ENCODE measurements around the gene RANBP1. TPM values are rescaled to one million over a fixed set of nuclear protein-coding genes. Genes with fewer than 3 reads are reported as not detected.

RANBP1 gene
- total RNA-seq, 4 donors from 2014 or later: 116 to 180 (median 140) TPM

DNA sequence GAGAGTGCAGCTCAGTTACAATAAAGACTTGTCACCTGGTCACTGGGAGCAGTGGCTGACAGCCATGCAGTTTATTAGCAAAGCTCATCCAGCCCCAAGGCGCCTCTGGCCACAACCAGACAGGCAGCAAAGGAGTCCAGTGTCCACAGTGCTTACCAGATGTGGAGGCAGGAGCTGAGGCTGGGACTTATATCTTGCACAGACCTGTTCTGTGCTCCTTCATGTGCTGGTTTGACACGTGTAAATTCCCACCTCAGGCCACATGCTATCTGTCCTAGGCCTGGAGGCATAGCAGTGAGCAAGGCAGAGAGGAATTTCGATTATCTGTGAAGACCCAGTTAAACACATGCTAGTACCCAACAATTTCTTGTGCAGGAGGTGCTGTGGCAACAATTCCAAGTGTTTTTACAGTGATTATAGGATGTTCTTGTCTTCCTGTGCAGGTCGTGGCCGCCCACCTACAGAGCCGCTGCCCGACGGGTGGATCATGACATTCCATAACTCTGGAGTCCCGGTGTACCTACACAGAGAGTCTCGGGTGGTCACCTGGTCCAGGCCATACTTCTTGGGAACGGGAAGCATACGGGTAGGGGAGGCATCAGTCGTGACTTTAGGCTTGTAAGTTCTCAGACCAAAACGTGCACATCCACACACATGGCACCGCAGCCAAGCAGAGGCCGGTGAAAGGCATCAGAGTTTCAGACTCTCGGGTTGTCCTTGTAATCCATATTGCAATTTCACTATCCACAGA, 26.5 kb upstream of the RANBP1 start:
- WGBS: 88% methylated on average over 17 of the region's 17 CpGs
- no peaks in the 10 kb centered on the region for H3K9me3 ChIP-seq
- H3K4me3 ChIP-seq: no peak overlapping the region
- no peak overlapping the region for H3K27ac ChIP-seq (replicated peaks in 1 of 4)
- intact Hi-C loops (cut with DNase I): no loop called here
- peaks cover 8 to 15% (median 12%) of the 10 kb centered on the region in 4 donors for H3K4me1 ChIP-seq
- H3K36me3 ChIP-seq: peaks cover 84 to 90% (median 89%) of the 10 kb centered on the region in 4 donors
- TF ChIP-seq EP300 (IDR thresholded peaks at IDR 0.05): no peak
- TF ChIP-seq, protein P1, sequence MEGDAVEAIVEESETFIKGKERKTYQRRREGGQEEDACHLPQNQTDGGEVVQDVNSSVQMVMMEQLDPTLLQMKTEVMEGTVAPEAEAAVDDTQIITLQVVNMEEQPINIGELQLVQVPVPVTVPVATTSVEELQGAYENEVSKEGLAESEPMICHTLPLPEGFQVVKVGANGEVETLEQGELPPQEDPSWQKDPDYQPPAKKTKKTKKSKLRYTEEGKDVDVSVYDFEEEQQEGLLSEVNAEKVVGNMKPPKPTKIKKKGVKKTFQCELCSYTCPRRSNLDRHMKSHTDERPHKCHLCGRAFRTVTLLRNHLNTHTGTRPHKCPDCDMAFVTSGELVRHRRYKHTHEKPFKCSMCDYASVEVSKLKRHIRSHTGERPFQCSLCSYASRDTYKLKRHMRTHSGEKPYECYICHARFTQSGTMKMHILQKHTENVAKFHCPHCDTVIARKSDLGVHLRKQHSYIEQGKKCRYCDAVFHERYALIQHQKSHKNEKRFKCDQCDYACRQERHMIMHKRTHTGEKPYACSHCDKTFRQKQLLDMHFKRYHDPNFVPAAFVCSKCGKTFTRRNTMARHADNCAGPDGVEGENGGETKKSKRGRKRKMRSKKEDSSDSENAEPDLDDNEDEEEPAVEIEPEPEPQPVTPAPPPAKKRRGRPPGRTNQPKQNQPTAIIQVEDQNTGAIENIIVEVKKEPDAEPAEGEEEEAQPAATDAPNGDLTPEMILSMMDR (IDR thresholded peaks at IDR 0.05): no peak
- no peaks in the 10 kb centered on the region for H3K27me3 ChIP-seq
- no peak for DNase-seq (ENCODE audit: extremely low spot score)

DNA sequence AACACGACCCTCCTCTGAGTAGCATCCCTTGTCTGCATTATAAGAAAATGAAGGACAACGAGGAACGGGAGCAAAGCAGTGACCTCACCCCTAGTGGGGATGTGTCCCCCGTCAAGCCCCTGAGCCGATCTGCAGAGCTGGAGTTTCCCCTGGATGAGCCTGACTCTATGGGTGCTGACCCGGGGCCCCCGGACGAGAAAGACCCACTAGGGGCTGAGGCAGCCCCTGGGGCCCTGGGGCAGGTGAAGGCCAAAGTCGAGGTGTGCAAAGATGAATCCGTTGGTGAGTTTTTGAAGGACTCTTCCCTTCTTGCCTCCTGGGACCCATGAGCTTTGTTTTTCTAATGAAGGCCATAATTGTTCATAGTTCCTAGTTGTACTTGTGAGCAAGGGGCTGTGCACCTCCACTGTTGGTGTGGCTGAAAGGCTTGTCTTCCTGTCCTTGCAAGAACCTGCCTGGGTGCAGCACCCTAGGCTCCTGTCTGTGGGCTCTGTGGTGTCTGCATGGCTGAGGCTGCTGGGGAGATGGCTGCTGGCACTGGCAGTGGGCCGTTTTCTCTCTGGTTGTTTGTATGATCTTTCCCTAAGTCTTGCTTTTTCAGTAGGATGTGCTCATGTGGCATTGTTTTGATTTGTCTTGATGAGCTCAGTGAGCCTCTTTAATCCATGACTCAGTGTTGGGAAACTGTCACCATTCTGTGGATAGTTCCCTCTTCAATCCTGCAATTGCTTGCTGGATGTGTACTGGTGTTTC, 25.8 kb upstream of the RANBP1 start:
- H3K36me3 ChIP-seq: peaks cover 92 to 97% (median 96%) of the 10 kb centered on the region in 4 donors
- no peak overlapping the region for H3K4me3 ChIP-seq
- intact Hi-C loops (cut with DNase I): no loop called here
- TF ChIP-seq, protein P1 (IDR thresholded peaks at IDR 0.05): no peak
- TF ChIP-seq POLR2AphosphoS5 (IDR thresholded peaks at IDR 0.05): no peak
- no peak for TF ChIP-seq EP300 (IDR thresholded peaks at IDR 0.05)
- TF ChIP-seq POLR2A (IDR thresholded peaks at IDR 0.05; ENCODE audit: low read depth): no peak
- no peak overlapping the region for H3K27ac ChIP-seq (replicated peaks in 1 of 4)
- no peaks in the 10 kb centered on the region for H3K9me3 ChIP-seq
- WGBS: 92% methylated on average over 11 of the region's 11 CpGs
- no peaks in the 10 kb centered on the region for H3K27me3 ChIP-seq
- peaks cover under 1 to 8% (median 4%) of the 10 kb centered on the region in 4 donors for H3K4me1 ChIP-seq
- no peak for DNase-seq (ENCODE audit: extremely low spot score)

DNA sequence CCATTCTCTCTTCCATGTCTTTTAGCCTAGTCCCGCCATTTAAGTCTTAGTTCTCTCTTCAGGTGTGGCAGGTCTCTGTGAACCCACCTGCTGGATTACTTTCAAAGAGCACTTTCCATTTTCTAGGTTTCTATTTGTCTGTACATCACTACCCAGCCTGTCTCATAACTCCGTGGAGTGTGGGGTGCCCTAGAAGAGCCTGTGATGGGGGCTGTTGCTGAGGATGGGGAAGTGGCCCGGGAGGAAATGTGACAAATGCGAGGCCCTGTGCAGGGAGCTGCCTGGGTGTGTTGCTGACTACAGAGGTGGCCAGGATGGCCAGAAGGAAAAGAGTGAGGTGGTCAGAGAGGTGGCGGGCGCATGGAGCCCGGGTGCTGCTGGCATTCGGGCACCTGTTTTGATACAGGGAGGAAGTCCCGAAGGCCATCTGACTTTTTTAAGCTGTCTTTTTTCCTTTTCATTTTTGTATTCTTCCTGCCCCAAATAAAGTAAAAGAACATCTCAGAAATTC, 25.1 kb upstream of the RANBP1 start:
- intact Hi-C loops (cut with DNase I): no loop called here
- Histone ChIP-seq H3K27me3 (no peaks in the 10 kb centered on the region), H3K36me3 (peaks cover 98 to 100% (median 100%) of the 10 kb centered on the region in 4 donors), H3K27ac (replicated peaks in 1 of 4) (no peak overlapping the region), H3K4me1 (peaks cover 0 to 7% (median under 1%) of the 10 kb centered on the region in 4 donors), H3K4me3 (no peak overlapping the region), H3K9me3 (no peaks in the 10 kb centered on the region)
- no peak for DNase-seq (ENCODE audit: extremely low spot score)
- TF ChIP-seq EP300 (IDR thresholded peaks at IDR 0.05) (no peak), POLR2A (IDR thresholded peaks at IDR 0.05; ENCODE audit: low read depth) (no peak)
- TF ChIP-seq, protein P1 (IDR thresholded peaks at IDR 0.05): no peak
- WGBS: 88% methylated on average over 9 of the region's 9 CpGs

DNA sequence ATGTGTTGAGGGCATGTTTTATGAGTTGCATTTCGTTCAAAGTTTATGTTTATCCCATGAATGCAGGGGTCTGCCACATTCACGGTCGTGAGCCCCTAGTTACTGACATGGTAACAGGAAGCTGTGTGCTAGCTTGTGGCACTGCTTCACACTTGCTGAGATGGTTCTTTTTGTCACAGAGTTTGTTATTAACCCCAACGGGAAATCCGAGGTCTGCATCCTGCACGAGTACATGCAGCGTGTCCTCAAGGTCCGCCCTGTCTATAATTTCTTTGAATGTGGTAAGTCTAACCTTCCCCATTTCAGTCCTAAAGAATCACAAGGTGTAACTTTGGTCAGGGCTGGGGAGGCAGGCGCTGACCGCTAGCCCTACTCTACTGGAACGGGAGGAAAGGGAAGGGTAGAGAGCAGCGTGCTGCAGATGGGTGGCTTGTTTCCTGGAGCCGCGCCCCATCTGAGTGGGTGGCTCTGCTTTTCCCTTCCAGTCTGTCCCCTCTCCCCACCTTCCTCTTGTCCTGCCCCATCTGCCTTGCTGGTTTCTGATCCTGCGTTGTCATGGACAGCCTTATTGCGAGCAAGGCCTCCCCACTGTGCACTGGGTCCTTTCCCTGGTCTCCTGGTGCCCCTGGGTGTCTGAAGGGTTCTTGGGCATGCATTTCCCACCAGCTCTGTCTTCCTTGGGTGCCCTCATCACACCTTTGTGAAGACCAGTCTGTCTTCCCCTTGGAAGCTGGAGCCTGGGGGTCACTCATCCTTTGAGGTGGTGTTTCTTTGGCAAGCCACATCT, 24.0 kb upstream of the RANBP1 start:
- intact Hi-C loops (cut with DNase I): no loop called here
- H3K4me3 ChIP-seq: no peak overlapping the region
- no peak for DNase-seq (ENCODE audit: extremely low spot score)
- TF ChIP-seq EP300 (IDR thresholded peaks at IDR 0.05) (no peak), POLR2AphosphoS5 (IDR thresholded peaks at IDR 0.05) (no peak), POLR2A (IDR thresholded peaks at IDR 0.05; ENCODE audit: low read depth) (no peak)
- TF ChIP-seq, protein P1 (IDR thresholded peaks at IDR 0.05): no peak
- H3K36me3 ChIP-seq: peaks cover 94 to 100% (median 100%) of the 10 kb centered on the region in 4 donors
- H3K27ac ChIP-seq (replicated peaks in 1 of 4): no peak overlapping the region
- H3K27me3 ChIP-seq: no peaks in the 10 kb centered on the region
- no peaks in the 10 kb centered on the region for H3K9me3 ChIP-seq
- WGBS: 92% methylated on average over 16 of the region's 16 CpGs
- H3K4me1 ChIP-seq: peaks cover 0 to 7% (median 0%) of the 10 kb centered on the region in 4 donors
